ENCODE data around the gene TIMD4. TPM values are rescaled to one million over a fixed set of nuclear protein-coding genes. Genes with fewer than 3 reads are reported as not detected.

TIMD4 gene
- total and polyA plus RNA-seq, 2 of the 4 experiments (the other 2 are of a cell fraction), result not detected

- no peak overlapping the region for H2AFZ ChIP-seq (replicated peaks; ENCODE audit: low read length, poor library complexity)
- H3K4ac ChIP-seq (ENCODE audit: low read depth, low read length), result no peak overlapping the region
- no peak overlapping the region for H3K27ac ChIP-seq (ENCODE audit: insufficient read depth, low read length)
- no peak overlapping the region for H4K5ac ChIP-seq (ENCODE audit: low read depth, low read length)
- POLR2A ChIA-PET (ENCODE audit: unreplicated experiment), result no interaction called here
- no peak overlapping the region for H4K8ac ChIP-seq (ENCODE audit: low read depth in 2 of 2, low read length in 2 of 2)
- H2AK9ac ChIP-seq (replicated peaks; ENCODE audit: low read depth, low read length, poor library complexity), result no peak overlapping the region
- no peak overlapping the region for H2AK5ac ChIP-seq (ENCODE audit: low read depth, low read length)
- H3K18ac ChIP-seq (ENCODE audit: low read depth, low read length), result no peak overlapping the region
- CTCF ChIA-PET, result no interaction called here
- no peak overlapping the region for H2BK15ac ChIP-seq (ENCODE audit: low read depth, low read length)
- DNase-seq (no peak), ATAC-seq (ENCODE audit: low read depth) (no peak)
- H3K36me3 ChIP-seq (ENCODE audit: control insufficient read depth, insufficient read depth, low read length), result no peaks in the 10 kb centered on the region
- H3K4me2 ChIP-seq (ENCODE audit: low read depth, low read length), result no peak overlapping the region
- in situ Hi-C loops (cut with MboI; ENCODE audit: low sequenced_read_pairs) (no loop called here), dilution Hi-C loops (cut with HindIII; ENCODE audit: low sequenced_read_pairs, unreplicated experiment) (no loop called here), intact Hi-C loops (cut with micrococcal nuclease) (no loop called here)
- TF ChIP-seq MAZ (IDR thresholded peaks at IDR 0.05; ENCODE audit: borderline replicate concordance, low read depth, low read length), result no peak
- TF ChIP-seq, protein P1, sequence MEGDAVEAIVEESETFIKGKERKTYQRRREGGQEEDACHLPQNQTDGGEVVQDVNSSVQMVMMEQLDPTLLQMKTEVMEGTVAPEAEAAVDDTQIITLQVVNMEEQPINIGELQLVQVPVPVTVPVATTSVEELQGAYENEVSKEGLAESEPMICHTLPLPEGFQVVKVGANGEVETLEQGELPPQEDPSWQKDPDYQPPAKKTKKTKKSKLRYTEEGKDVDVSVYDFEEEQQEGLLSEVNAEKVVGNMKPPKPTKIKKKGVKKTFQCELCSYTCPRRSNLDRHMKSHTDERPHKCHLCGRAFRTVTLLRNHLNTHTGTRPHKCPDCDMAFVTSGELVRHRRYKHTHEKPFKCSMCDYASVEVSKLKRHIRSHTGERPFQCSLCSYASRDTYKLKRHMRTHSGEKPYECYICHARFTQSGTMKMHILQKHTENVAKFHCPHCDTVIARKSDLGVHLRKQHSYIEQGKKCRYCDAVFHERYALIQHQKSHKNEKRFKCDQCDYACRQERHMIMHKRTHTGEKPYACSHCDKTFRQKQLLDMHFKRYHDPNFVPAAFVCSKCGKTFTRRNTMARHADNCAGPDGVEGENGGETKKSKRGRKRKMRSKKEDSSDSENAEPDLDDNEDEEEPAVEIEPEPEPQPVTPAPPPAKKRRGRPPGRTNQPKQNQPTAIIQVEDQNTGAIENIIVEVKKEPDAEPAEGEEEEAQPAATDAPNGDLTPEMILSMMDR (conservative IDR thresholded peaks at IDR 0.05; ENCODE audit: low read depth, low read length), result no peak
- no peak for TF ChIP-seq MXI1 (IDR thresholded peaks at IDR 0.05; ENCODE audit: borderline replicate concordance, low read depth, low read length)
- TF ChIP-seq POLR2A (IDR thresholded peaks at IDR 0.05; ENCODE audit: low read depth, low read length), result no peak
- TF ChIP-seq RFX5 (IDR thresholded peaks at IDR 0.05; ENCODE audit: low read depth, low read length), result no peak
- no peak for TF ChIP-seq FOS (IDR thresholded peaks at IDR 0.05; ENCODE audit: low read depth, low read length)
- TF ChIP-seq USF2 (IDR thresholded peaks at IDR 0.05; ENCODE audit: low read depth, low read length), result no peak
- no peak for TF ChIP-seq CEBPB (IDR thresholded peaks at IDR 0.05; ENCODE audit: low read depth, low read length)
- no peak for TF ChIP-seq ELK1 (IDR thresholded peaks at IDR 0.05; ENCODE audit: borderline replicate concordance, low read depth, low read length)
- no peak for TF ChIP-seq MAFK (IDR thresholded peaks at IDR 0.05; ENCODE audit: low read depth, low read length)
- no peak for TF ChIP-seq BHLHE40 (IDR thresholded peaks at IDR 0.05; ENCODE audit: low read depth, low read length)
- TF ChIP-seq CHD1 (IDR thresholded peaks at IDR 0.05; ENCODE audit: low read depth, low read length), result no peak
- no peak for TF ChIP-seq SMC3 (IDR thresholded peaks at IDR 0.05; ENCODE audit: low read depth, low read length)
- TF ChIP-seq NFE2L2 (IDR thresholded peaks at IDR 0.05; ENCODE audit: low read depth, low read length), result no peak
- H2BK20ac ChIP-seq (ENCODE audit: low read depth, low read length), result no peak overlapping the region
- no TSS peak for BruUV-seq (replicated peaks)
- no peaks in the 10 kb centered on the region for H3K4me1 ChIP-seq (ENCODE audit: control insufficient read depth, insufficient read depth, low read length)
- H3K9me1 ChIP-seq (ENCODE audit: insufficient read depth, low read length), result no peaks in the 10 kb centered on the region
- WGBS, 2 experiments (ENCODE audit: extremely low coverage in 2 of 2, insufficient read length in 1 of 2), result no CpG with 5 or more reads among the region's 4 CpGs
- no peaks in the 10 kb centered on the region for H3K27me3 ChIP-seq (ENCODE audit: control insufficient read depth, insufficient read depth, low read length)
- no peak overlapping the region for H2BK5ac ChIP-seq (ENCODE audit: low read depth, low read length, poor library complexity, severe bottlenecking)
- H3K23ac ChIP-seq (ENCODE audit: low read depth, low read length), result no peak overlapping the region
- peaks cover 1% of the 10 kb centered on the region; the same call in 1 of the 2 replicates for H3K9me3 ChIP-seq (ENCODE audit: control insufficient read depth, insufficient read depth, low read length)
- H3K4me3 ChIP-seq (ENCODE audit: insufficient read depth, low read depth, low read length), result no peak overlapping the region
- H3K79me1 ChIP-seq (ENCODE audit: low read depth in 1 of 2, low read length in 2 of 2), result no peaks in the 10 kb centered on the region
- no peak overlapping the region for H3K56ac ChIP-seq (ENCODE audit: extremely low read depth, insufficient read depth, low read length)
- no peak overlapping the region for H4K91ac ChIP-seq (ENCODE audit: insufficient read depth, low read depth, low read length)
- H3K14ac ChIP-seq (replicated peaks; ENCODE audit: low read depth, low read length), result no peak overlapping the region
- no peaks in the 10 kb centered on the region for H4K20me1 ChIP-seq (ENCODE audit: insufficient read depth, low read length)
- H3K9ac ChIP-seq (ENCODE audit: low read depth, low read length), result no peak overlapping the region
- no peak overlapping the region for H2BK120ac ChIP-seq (ENCODE audit: low read depth, low read length)
Measured at GRCh38 chr5:156892864-156893263, 70.2 kb downstream of the TIMD4 start.
